Type B pancreatic cell (in vitro differentiated cells): ENCODE measurements around the gene TYMS. TPM values are rescaled to one million over a fixed set of nuclear protein-coding genes. Genes with fewer than 3 reads are reported as not detected.
"Not testable (repeated sequence)": the region's sequence is repeated elsewhere in the genome, so short reads cannot be mapped to it uniquely, and the experiment has no call there.

ENCODE experiments used
- DNase-seq: peaks from one replicate; pipeline ENCODE4 v3.0.0; 2021; ENCODE audit warnings: mixed read lengths; ENCODE audit not compliant: unreplicated experiment; ENCODE audit errors: extremely low spot score
- H3K27ac Mint-ChIP-seq: 2 replicates; pipeline ENCODE4 v1.8.0; 2021; ENCODE audit warnings: mild to moderate bottlenecking, mixed read lengths
- H3K27me3 Mint-ChIP-seq: 2 replicates; pipeline ENCODE4 v1.8.0; 2021; ENCODE audit warnings: mixed read lengths
- H3K36me3 Mint-ChIP-seq: 2 replicates; pipeline ENCODE4 v1.8.0; 2021; ENCODE audit warnings: mixed read lengths
- H3K4me1 Mint-ChIP-seq: one replicate; pipeline ENCODE4 v1.8.0; 2021; ENCODE audit warnings: mixed read lengths; ENCODE audit not compliant: unreplicated experiment
- H3K4me3 Mint-ChIP-seq: 2 replicates; pipeline ENCODE4 v1.8.0; 2021; ENCODE audit warnings: mild to moderate bottlenecking, mixed read lengths
- H3K9me3 Mint-ChIP-seq: 2 replicates; pipeline ENCODE4 v1.8.0; 2021; ENCODE audit warnings: mixed read lengths
- CTCF ChIP-seq: fragments of 200-600 bp; sonication (generic); conservative IDR thresholded peaks from 2 replicates; pipeline ENCODE4 v1.5.0; 2021; ENCODE audit warnings: antibody characterized with exemption, mild to moderate bottlenecking
- total RNA-seq: library from RNA; stranded (reverse); gene quantifications from 2 replicates; pipeline ENCODE4 v1.2.1, GENCODE V29; 2021; ENCODE audit warnings: low replicate concordance

TYMS gene
- total RNA-seq, 1 donor from 2014 or later = 143 TPM

DNA sequence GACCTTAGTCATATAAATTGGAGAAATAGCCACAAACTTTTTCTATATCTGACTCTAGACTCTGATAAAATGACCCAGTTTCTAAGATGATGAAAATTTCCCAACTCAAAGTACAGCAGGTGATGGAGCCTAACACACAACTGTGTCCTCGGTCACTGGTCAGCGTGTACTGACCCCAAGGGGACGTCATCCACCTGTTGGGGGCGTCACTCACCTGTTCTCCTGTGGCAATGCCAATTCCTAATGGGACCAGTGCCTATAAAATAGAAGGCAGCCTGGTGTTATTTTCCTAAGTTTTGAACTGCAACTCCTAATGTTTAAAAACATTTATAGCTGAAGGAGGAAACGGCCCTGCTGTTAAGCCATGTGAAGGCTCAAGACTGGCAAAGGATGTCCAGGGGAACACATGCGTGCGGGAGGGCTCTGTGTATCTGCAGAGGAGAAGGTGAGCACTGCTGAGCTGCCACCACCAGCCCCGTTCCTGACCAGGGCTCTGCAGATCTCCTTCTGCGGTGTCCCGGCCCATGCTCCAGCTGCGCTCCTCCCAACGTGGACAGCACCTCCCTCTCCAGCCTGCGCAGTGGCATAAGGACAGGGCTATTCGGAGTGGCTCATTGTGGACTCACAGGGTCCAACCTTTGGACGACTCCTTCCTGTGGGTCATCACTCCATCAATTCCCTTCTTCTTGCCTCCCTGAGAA lies 21.2 kb downstream of the TYMS start:
- H3K4me1 Mint-ChIP-seq = no peaks in the 10 kb centered on the region
- H3K9me3 Mint-ChIP-seq = no peaks in the 10 kb centered on the region
- no peaks in the 10 kb centered on the region for H3K27me3 Mint-ChIP-seq
- no peak for TF ChIP-seq CTCF
- H3K27ac Mint-ChIP-seq = no peak overlapping the region
- no peak overlapping the region for H3K4me3 Mint-ChIP-seq
- peaks cover 30% of the 10 kb centered on the region for H3K36me3 Mint-ChIP-seq
- DNase-seq = no peak

- Mint-ChIP-seq H3K27me3 (no peaks in the 10 kb centered on the region), H3K27ac (no peak overlapping the region), H3K9me3 (no peaks in the 10 kb centered on the region), H3K4me1 (no peaks in the 10 kb centered on the region), H3K36me3 (peaks cover 30% of the 10 kb centered on the region), H3K4me3 (no peak overlapping the region)
- no peak for DNase-seq
- no peak for TF ChIP-seq CTCF
Observed at GRCh38 chr18:679516-679915, 22.1 kb downstream of the TYMS start.

DNA sequence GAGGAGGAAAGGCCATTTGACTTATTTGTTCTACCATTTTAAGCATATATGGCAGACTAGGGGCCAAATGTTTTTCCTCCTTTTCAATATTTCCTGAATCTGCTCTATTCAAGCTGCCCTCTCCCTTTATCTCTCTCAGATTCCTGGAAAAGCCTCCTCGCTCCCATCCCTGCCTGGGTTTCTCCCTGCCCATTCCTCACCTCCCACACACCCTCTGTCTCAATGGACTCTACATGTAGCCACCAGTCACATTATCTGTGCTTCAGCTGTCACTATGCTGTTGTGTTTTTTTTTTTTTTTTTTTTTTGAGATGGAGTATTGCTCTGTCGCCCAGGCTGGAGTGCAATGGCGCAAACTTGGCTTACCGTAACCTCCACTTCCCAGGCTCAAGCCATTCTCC lies 22.9 kb downstream of the TYMS start:
- no peak overlapping the region for H3K4me3 Mint-ChIP-seq
- no peak for TF ChIP-seq CTCF
- H3K9me3 Mint-ChIP-seq = no peaks in the 10 kb centered on the region
- no peak overlapping the region for H3K27ac Mint-ChIP-seq
- no peaks in the 10 kb centered on the region for H3K4me1 Mint-ChIP-seq
- peaks cover 27% of the 10 kb centered on the region for H3K36me3 Mint-ChIP-seq
- no peaks in the 10 kb centered on the region for H3K27me3 Mint-ChIP-seq
- DNase-seq = no peak

- Mint-ChIP-seq H3K4me3 (no peak overlapping the region), H3K9me3 (no peaks in the 10 kb centered on the region), H3K27me3 (no peaks in the 10 kb centered on the region), H3K36me3 (peaks cover 19% of the 10 kb centered on the region), H3K4me1 (peaks cover 14% of the 10 kb centered on the region), H3K27ac (no peak overlapping the region)
- no peak for DNase-seq
- TF ChIP-seq CTCF = no peak
Observed at GRCh38 chr18:681985-682384, 24.5 kb downstream of the TYMS start.

- H3K27ac Mint-ChIP-seq, H3K4me3 Mint-ChIP-seq, H3K9me3 Mint-ChIP-seq, H3K27me3 Mint-ChIP-seq, DNase-seq: not testable (repeated sequence)
- peaks cover 19% of the 10 kb centered on the region for H3K36me3 Mint-ChIP-seq
- H3K4me1 Mint-ChIP-seq = peaks cover 15% of the 10 kb centered on the region
Observed at GRCh38 chr18:682416-682815, 25.0 kb downstream of the TYMS start.

- Mint-ChIP-seq H3K9me3 (no peaks in the 10 kb centered on the region), H3K4me1 (peaks cover 15% of the 10 kb centered on the region), H3K27ac (no peak overlapping the region), H3K27me3 (no peaks in the 10 kb centered on the region), H3K4me3 (no peak overlapping the region), H3K36me3 (peaks cover 18% of the 10 kb centered on the region)
- TF ChIP-seq CTCF = no peak
- no peak for DNase-seq
Observed at GRCh38 chr18:682833-683232, 25.4 kb downstream of the TYMS start.
